Activated CD8-positive, alpha-beta memory T cell treated with anti-CD3 and anti-CD28 coated beads, Interleukin-2, amount 50 U/mL, for 48 hours (primary cell): Measurements from ENCODE around the gene CFAP92.
A peak's percentile ranks its signal among the peaks of the same experiment; 100 is the strongest.

Experiments used
- DNase-seq: peaks from one replicate; pipeline ENCODE4 v3.0.0-alpha.2; 2020

The CFAP92 gene

DNA sequence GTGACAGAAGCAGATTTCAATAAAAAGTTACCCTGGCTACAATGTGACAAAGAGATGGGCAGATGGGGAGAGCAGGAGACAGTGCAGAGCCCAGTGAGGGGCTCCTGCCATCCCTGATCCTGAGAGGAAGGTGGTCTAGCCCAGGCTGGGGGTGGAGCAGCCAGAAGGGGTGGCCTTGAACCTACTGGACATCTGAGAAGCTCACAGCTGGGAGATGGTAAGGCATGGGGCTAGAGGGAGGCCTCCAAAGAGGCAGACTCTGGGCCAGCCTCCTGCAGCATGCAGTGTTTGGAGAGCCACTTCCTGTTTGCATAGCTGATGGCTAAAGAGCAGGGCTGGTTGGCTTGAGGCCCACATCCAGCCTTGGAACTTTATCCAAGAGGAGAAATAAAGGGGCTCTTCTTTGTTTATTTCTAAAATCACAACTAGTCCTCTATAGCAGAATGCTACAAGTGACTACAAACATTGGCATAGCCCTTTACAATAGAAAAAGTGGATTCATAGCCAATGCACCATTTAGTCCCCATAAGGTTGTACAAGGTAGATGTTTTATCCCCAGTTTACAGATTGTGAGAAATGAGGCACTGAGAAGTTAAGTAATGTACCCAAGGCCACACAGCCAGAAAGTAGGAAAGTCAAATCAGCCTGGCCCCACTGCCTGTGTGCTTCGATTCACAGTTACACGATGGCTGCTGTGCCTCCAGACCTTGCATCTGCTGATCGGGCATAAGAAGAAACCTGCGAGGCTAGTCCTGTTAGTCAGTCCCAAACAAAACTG lies 11.8 kb upstream of the CFAP92 start:
- no peak for DNase-seq

DNA sequence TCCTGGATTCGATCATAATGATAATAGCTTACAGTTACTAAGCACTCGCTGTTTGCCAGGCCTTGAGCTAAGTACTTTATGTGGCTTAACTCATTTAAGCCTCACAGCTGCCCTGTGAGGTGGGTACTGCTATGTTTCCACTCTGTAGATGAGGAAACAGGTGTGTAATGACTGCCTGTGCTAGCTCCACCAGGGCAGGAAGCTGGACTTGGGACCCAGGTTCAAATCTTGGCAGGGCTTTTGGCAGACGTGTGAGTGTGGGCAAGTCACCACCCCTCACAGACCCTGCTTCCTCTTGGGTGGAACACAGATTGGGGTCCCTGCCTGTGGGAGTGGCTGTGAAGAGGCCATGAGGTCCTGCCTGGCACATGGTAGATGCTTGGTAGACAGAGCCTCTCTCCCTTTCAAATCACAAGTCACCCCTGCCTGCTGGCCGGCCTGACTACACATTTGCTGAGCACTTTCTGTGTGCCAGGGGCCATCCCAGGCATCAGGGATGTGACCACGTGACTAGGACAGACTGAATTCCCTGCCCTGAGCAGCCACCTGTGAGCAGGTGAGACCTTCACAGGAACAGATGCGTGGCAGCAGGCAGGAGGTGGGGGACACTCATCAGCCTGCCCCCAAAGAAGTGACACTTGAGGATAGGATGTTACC lies 10.9 kb upstream of the CFAP92 start:
- no peak for DNase-seq

DNA sequence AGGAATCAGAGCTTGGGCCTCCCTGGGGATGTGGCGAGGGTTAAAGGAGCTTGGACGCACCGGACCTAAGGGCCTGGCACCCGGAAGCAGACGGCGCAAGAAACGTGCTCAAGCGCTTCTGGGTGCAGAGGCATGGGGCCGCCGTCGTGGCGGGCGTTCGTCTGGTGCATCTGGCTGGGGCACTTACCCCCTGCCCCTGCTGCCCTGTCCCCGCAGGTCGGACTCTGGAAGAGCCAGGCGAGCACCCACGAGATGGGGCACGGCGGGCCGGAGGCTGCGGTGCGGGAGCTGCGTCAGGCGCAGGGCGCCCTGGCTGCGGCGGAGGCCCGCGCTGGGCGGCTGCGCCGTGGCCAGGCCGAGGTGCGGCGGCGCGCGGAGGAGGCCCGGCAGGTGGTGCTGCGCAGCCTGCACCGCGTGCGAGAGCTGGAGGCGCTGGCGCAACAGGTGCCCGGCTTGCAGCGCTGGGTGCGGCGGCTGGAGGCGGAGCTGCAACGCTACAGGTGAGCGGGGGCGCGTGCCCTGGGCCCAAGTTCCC lies 9.8 kb upstream of the CFAP92 start:
- peak; percentile 71 for DNase-seq

DNA sequence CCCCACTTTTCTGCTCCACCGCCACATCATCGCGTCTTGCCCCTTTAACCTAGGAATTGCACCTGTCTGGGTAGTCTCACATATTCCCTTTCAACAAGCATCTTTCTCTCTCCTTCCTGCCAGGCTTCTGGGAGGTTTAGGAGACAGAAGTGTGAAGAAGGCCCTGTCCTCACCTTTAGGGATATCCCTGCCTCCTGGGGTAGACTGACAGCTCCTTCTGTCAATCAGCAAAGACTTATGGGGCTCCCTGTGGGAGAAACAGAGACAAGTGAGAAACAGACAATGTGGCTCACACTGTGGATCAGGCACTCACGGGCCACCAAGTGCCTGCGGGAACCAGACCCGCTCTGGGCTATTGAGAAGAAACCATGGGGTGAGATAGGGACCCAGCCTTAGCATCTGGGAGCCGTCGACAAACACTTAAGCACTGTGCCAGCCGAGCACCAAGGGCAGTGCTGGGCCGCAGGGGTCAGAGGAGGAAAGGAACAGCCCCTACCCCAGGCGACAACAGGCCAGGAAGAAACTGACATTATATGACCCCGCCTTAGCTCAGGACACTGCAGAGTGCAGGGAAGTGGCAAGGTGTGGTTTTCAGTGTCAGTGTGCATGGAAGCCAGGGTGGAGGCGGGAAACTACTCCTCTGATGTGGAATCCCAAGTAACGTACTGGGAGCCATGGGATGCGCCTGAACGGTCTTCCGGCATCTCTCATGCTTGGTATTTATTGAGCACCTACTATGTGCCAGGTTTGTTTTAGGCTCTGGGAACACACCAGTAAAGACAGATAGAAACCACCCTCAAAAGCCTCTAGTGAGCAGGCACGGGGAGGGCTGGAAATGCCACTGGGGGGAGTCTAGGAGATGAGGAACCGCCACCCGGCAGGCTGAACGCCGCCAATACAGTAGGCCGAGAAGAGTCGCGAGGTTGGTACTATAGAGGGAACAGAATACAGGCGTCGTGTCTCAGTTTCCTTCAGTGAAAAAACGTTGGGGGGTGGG lies 9.0 kb upstream of the CFAP92 start:
- no peak for DNase-seq

DNA sequence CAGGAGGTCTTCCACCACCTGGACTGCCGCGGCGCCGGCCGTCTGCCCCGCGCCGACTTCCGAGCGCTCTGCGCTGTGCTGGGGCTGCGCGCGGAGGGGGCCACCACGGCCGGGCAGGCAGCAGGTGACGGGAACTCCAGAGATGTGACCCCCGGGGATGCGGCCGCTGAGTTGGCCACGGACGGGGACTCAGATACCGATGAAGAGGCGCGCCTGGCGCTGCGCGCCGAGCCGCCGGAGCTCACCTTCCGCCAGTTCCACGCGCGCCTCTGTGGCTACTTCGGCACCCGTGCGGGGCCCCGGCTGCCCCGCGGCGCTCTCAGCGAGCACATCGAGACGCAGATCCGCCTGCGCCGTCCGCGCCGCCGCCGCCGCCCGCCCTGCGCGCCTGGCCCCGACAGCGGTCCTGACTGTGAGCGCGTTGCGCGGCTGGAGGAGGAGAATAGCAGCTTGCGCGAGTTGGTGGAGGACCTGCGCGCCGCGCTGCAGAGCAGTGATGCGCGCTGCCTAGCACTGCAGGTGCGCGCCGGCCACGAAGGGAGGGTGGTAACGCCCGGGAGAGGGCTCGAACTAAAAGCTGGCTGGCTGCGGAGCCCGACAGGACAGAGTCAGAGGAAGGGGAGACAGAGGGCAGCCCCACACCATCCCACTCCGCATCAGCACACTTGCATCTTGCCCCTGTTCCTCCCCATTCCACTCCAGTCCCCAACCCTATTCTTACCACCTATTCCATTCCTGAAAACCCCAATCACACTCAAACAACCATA lies 8.1 kb upstream of the CFAP92 start:
- DNase-seq, result peak; percentile 72

DNA sequence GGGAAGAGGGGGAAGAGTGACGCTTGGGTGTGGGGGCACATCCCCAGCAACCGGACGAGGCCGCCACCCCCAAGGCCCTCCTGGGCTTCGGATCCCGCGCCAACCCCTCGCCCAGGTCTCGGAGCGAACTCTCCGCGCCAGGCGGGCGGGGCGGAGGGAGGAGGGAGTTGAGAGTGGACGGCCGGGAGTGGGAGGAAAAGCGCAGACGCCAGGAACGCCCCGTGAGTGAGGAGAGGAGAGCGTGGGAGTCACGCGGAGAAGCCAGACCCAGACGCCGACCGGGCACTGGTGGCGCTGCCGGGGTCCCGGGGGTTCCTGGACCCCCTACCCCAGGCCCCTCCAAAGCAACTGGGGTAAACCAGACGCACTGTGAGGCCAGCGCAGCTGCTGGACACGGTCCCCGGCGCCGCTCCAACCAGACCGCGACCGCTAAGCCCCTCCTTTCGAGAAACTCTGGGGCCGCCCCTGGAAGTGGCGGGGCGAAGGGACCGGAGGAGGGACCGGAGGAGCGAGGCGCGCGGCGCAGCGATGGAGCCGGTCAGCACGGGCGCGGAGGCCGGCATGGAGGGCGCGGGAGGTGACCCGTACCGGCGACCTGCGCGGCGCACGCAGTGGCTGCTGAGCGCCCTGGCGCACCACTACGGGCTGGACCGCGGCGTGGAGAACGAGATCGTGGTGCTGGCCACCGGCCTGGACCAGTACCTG lies 7.4 kb upstream of the CFAP92 start, which contains the start of gene EFCC1:
EFCC1 (plus strand) TSS at position 204 of the 705 bp plus-strand sequence; CDS start at position 529, 325 bp downstream.
- no peak for DNase-seq

DNA sequence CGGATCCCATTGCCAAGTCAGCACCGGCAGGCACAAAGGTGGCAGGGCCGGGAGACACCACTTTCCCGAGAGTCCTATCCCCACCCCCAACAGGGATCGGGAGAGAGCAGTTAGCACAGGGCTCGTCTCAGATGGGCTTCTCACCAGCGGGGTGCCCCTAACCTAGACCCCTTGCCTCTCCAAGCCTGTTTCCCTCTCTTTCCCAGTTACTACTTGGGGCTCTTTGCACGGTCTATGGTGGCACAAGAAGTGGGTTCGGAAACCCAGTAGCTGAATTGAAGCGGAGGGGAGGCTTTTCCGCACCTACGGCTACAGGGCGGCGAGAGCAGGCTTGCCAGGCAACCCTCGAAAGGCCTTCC lies 6.8 kb upstream of the CFAP92 start:
- DNase-seq, result no peak

DNA sequence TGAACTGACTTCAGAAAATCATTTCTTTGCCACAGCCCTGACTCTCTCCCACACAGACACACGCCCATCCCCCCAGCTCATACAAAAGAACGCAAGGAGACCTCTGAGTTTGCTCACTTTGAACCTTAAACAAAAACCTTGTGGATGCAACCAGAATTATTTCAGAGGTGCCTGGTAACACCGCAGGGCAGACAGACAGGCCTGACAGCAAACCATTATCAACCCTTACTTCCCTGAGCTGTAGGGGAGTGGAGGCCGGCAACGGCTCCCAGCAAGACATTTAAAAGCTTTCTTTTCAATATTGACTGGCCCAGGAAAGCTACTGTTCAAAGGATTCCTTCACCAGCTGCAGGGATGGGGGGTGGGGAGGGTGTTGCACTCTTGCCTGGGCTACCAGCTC lies 5.2 kb upstream of the CFAP92 start:
- no peak for DNase-seq

DNA sequence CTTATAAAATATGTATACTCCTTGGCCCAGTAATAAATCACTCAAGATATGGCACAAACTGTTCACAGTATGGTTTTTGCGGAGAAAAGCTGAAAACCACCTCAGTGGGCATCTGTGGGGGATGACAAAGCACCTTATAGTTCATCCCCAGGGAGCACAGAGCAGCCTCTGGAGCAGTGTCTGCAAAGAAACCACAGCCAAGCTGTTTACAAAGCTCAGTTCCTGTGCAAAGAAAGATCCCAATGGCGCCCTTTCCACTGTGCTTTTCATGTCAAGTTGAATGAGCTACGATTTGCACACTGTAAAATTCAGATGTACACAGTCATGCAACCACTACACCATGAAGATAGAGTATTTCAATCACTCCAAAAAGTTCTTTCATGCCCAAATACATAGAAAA lies 4.7 kb upstream of the CFAP92 start:
- no peak for DNase-seq

DNA sequence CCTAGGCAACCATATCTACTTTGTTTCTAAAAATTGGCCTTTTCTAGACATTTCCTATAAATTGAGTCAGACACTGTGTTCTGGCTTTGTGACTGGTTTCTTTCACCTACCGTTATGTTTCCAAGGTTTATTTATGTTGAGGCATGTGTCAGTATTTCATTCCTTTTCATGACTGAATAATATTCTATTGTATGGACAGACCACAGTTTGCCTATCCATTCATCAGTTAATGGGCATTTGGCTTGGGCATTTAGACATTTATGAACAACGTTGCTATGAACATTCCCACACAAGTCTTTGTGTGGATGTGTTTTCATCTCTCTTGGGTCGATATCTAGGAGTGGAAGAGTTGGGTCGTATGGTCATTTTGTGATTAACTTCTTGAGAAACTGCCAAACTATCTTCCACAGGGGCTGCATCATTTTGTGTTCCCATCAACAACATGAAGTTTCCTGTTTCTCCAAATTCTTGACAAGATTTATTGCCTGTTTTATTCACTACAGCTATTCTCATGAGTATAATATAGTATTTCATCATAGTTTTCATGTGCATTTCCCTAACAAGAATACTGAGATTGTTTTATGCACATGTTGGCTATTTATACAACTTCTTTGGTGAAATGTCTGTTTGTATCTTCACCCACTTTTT lies 3.7 kb upstream of the CFAP92 start:
- DNase-seq, result no peak

DNA sequence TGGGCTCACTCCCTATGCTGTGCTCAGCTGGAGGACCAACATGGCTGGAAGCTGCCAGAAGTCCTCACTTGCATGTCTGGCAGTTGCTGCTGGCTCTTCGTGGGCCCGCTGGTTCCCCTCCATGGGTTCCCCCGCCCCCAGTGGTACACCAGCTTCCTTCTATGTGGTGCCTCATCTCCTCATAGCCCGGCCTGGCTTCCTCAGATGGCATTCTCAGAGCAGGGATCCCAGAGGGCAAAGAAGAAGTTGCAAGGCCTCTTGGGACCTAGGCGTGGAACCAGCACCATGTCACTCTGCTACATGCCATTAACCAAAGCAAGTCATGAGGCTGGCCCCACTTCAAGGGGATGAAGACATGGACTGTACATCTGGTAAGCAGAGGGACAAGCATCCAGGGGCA lies 2.9 kb upstream of the CFAP92 start:
- DNase-seq, result no peak

DNA sequence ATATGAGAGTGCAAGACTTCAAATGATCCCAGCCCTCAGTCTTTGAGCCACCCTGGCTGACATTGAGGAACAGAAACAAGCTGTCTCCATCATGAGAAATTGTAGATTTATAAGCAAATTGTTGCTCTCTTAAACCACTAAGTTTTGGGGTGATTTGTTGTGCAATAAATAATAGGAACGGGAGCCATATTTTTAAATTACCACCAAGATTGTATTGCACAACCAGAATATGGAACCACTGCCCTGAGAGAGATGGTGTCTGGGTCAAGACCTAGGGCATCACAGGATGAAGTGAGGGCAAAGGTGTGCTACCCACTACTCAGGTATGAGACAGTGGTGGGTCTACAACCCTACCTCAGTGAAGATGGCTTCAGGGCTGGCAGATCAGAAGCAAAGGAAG lies 2.3 kb upstream of the CFAP92 start:
- no peak for DNase-seq

DNA sequence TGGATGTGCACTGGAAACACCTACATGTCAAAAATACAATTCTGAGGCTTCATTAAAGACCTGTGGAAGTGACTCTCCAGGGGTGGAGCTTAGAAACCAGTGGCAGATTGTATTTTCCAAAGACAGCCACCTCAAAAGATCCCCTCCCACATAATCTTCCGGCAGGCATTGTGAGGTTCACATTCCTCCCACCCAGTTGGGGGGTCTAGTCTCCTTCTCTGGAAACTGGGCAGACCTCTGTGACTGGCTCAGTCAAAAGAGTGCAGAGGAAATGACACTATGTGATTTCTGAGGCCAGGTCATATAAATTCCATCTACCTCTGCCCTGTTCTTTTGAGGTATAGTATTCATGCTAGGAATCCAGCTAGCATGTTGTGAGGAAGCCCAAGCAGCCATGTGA lies 1.9 kb upstream of the CFAP92 start:
- no peak for DNase-seq

DNA sequence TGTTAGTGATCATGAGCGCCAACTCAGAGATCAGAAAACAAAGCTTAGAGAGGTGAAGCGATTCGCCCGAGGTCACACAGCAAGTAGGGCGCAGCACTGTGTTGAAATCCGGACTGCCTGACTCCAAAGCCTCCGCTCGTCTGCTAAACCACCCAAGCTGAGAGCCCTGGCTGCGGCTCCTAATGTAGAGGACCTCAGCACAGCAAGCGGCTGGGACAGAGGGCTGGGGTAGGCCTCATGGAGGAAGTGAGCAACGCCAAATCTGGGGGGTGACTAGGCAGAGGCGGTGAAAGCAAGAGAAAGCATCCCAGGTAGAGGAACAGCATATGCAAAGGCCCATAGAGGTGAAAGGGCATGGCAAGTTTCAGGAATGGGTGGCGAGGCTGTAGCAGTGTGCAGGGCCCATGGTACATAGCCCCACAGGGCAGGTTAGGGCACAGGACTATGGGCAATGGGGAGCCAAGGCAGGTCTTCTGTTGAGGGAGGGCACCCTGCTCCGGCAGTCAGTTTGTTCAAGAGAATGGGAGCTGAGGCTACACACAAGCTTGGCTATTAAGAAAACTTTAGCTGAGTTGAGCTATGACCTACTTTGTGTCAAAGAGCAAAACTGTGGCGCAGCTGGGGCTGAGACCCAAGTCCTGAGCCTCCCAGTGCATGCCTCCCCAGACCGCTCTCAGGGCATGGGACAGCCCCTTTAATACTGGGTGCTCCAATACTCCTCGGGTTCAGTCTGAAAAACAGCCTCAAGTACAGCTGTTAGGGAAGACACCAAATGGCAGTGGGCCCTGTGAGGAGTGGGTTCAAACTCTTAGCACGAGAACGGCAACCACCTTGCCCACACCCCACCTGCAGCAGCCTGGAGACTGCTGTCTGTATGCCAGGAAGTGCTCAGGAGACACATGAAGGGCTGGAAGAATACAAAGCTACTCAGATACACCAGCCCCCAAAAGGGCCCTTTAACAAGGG lies 988 bp upstream of the CFAP92 start:
- DNase-seq, result no peak

DNA sequence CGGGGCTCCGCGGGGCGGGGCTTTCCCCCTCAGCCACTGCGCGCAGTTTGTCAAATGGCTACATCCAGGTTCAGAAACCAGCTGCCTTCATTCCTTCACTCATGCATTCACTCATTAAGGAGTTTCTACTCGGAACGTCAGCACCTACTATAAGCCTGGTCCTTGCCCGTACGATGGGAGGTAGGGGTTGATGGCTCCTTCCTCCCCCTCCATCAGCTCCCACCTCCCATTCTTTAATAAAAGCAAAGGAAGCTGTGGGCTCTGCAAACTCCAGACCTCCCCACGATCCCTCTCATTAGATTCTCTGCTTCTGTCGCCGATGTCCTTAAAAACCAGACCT lies 267 bp upstream of the CFAP92 start:
- DNase-seq, result no peak

DNA sequence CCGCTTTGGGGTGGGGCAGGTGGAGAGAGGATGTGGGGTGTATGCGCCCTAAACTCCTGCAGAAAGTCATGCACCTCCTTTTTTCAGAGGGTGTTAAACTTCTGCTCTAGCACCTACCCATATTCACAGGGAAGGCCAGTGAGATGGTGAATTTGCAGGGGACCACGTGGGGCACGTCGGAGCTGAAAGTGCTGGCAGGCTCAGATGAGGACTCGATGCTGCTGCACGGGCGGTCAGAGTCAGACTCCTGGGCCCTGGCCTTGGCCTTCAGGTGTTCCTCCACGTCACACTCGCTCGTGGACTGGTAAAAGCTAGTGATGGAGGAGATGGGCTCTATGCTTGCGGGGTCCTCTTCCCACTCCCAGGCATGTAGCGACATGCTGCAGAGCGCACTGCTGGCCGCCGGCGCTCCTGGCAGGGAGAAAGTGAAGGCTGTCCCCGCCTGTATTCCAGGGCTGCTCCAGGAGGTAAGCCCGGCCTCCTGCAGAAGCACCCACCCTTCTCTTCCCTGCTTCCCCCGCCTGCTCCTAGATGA lies 883 bp downstream of the CFAP92 start:
- DNase-seq, result no peak

DNA sequence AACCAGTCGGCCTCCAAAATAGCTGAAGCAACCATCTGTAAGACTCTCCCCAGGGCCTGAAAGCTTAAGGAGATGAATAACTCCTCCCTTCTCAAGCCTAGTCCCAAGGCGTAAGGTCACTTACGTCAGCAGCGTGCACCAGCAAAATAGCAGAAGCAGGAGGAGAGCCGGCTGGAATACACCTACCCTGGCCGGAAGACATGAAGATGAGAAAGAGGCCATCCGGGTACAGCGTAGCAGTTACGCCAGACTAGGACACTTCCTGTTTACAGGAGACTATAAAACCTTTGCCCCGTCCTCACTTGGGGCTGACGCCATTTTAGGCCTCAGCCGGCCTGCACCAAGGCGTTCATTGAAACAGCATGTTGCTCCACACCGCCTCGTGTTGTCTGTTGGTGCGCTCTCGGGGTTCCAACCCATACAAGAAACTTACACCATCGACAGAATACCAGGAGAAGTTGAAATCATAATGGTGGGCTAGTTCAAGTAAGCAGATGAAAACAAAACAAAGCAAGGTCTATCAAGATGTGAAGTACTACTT lies 2.5 kb downstream of the CFAP92 start:
- DNase-seq, result no peak

DNA sequence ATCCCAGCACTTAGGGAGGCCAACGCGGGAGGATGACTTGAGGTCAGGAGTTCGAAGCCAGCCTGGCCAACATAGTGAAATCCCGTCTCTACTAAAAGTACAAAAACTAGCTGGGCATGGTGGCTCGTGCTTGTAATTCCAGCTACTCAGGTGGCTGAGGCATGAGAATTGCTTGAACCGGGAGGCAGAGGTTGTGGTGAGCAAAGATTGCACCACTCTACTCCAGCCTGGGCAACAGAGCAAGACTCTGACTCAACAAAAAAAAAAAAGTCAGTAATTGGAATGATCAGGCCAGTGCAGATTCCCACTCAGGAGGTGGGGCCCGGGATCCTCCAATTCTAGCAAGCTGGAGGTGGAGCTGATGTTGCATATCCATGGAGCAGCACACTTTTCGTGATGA lies 5.6 kb downstream of the CFAP92 start:
- no peak for DNase-seq

DNA sequence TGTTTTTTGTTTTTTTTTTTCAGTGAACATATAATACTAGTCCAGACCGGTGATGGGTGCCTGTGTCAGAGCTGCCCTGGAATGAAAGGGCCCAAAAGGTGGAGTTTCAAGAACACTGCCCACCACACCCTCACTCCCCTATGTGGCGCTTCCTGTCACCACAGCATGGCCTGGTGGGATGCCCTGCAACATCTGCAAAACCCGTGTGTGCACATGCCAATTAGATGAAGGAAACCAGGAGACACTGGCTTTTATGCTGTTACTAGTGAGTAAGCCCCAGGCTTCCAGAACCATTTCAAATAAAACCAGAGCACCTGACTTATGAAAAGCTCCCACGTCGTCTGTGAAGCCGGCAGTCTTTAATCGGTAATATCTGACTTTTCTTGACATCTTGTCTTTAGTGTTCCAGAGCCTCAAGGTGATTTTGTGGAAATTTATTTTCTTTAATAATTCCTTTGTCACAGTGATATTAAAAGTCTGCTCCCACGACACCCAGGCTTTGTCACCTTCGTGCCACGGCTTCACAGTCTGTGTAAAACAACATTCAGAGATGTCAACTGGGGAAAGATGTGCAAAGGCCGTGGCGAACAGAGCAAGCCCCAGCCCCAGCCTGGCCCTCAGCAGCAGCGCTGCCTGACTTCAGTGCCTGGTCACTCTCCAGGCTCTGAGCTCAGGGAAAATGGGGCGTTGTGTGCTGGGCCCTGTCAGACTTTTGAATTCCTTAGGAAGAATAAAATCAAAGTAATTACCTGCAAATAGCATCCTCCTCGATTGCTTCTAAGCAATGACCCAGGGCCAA lies 6.4 kb downstream of the CFAP92 start:
- DNase-seq, result no peak
